Activated CD8-positive, alpha-beta T cell treated with anti-CD3 and anti-CD28 coated beads, Interleukin-2, amount 10 ng/mL, durations not matched to agents 7 days and 5 days (primary cell): ENCODE measurements around the gene PGAP6. TPM values are rescaled to one million over a fixed set of nuclear protein-coding genes. Genes with fewer than 3 reads are reported as not detected.
A peak's percentile ranks its signal among the peaks of the same experiment; 100 is the strongest.

ENCODE experiments used
- ATAC-seq: fragments of 150-1000 bp; cut with Tn5 transposase; one replicate; pipeline ENCODE4 v1.10.0; 2021; ENCODE audit warnings: moderate library complexity
- CTCF ChIA-PET: fragments of 350-600 bp; sonication (Branson Sonifier 250); formaldehyde crosslinking; loops from one replicate; lab custom pipeline; 2021; ENCODE audit warnings: antibody characterized with exemption; lab: Charles Lee
- POLR2A ChIA-PET: fragments of 350-600 bp; sonication (Branson Sonifier 250); formaldehyde crosslinking; loops from one replicate; lab custom pipeline; 2021; ENCODE audit warnings: antibody characterized with exemption; lab: Charles Lee
- DNase-seq: peaks from one replicate; pipeline ENCODE4 v3.0.0-alpha.2; 2020
- H3K27ac Mint-ChIP-seq: one replicate; pipeline ENCODE4 v1.8.0; 2021; ENCODE audit warnings: mild to moderate bottlenecking, mixed read lengths
- H3K27me3 Mint-ChIP-seq: one replicate; pipeline ENCODE4 v1.8.0; 2021; ENCODE audit warnings: low read depth, mixed read lengths
- H3K36me3 Mint-ChIP-seq: one replicate; pipeline ENCODE4 v1.8.0; 2021; ENCODE audit warnings: low read depth, mixed read lengths
- H3K4me1 Mint-ChIP-seq: one replicate; pipeline ENCODE4 v1.8.0; 2021; ENCODE audit warnings: low read depth, mixed read lengths
- H3K4me3 Mint-ChIP-seq: one replicate; pipeline ENCODE4 v1.8.0; 2021; ENCODE audit warnings: mild to moderate bottlenecking, mixed read lengths
- H3K9me3 Mint-ChIP-seq: one replicate; pipeline ENCODE4 v1.8.0; 2022; ENCODE audit warnings: mixed read lengths; ENCODE audit not compliant: insufficient read depth
- total RNA-seq, 2 experiments: library from RNA; stranded (reverse); gene quantifications; one replicate each; pipeline ENCODE4 v1.2.3, GENCODE V29; 2021

PGAP6 gene
- total RNA-seq, 2 experiments from 2014 or later: 80.6 to 85.8 TPM

DNA sequence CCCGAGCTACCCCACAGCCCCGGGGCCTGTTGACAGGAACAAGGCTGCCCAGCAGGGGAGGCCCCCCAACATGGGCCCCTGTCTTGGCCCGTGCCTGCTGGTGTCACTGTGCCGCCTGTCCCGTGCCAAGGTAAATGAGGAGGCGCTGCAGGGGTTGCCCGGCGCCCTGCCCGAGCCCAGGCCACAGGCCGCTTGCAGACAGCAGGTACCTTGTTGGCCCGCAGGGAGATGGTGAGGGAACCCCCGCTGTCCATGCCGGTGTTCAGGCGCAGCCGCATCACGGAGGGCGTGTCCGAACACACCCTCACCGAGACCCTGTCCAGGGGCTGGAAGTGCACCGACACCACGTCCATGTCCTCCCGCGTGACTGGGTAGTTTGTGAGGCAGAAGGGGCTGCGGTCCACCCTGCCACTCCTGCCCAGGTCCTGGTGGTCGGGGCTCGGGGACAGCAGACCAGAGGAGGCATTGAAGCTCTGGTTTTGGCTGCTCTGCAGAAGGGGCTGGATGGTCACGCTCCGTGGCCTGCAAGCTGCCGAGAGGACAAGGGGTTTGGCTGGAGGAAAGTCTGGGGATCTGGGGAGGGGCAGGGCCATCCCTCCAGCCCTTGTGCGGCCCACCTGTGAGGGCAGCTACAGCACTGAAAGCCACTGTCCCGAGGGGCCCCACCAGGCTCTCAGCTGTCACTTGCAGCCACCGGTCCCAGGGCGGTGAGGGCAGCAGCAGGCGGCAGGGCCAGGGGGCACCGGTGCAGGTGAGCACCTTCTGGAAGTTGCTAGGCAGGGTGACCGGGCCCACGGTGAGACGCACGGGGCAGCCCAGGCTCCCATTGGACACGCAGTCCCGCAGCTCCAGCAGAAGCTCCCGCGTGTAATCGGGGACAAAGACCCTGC is 5.6 kb downstream of the PGAP6 start:
- Mint-ChIP-seq H3K4me3 (no peak overlapping the region), H3K27me3 (no peaks in the 10 kb centered on the region), H3K4me1 (peaks cover 18% of the 10 kb centered on the region), H3K27ac (no peak overlapping the region), H3K9me3 (no peaks in the 10 kb centered on the region), H3K36me3 (peaks cover 10% of the 10 kb centered on the region)
- ATAC-seq (no peak), DNase-seq (no peak)
- POLR2A ChIA-PET: no interaction called here
- CTCF ChIA-PET: no interaction called here

DNA sequence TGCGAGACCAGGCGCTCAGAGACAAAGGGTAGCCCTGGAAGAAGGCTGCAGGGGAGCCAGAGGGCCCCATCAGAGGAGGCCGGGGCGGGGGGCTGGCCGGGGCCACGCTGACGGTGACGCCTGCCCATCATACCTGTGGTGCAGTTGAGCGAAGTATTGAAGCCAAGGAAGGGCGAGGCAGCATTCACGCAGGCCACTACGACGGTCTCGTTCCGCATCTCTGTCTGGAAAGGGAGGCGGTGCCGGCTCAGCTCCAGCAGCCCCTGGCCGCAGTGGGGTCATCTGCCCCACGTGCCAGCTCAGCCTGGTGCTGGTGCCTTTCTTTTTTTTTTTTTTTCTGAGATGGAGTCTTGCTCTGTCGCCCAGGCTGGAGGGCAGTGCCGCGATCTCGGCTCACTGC is 6.6 kb downstream of the PGAP6 start:
- no peak for ATAC-seq
- Mint-ChIP-seq H3K27me3 (no peaks in the 10 kb centered on the region), H3K27ac (no peak overlapping the region), H3K4me3 (no peak overlapping the region), H3K36me3 (peaks cover 10% of the 10 kb centered on the region), H3K4me1 (peaks cover 22% of the 10 kb centered on the region), H3K9me3 (no peaks in the 10 kb centered on the region)
- CTCF ChIA-PET: no interaction called here
- no peak for DNase-seq
- POLR2A ChIA-PET: no interaction called here

DNA sequence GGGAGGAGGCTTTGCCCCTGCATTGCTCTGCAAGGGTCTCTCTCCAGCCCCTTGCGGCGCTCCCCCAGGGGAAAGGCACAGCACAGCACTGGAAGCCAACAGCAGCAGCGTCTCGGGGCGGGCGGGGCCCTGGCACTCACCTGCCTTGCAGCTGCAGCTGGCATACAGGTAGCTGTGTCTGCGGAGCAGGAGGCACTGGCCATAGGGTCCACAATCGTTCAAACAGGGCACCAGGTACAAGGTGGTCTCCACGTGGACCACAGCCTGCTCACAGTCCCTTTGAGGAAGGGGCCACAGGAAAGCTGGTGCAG is 7.2 kb downstream of the PGAP6 start:
- POLR2A ChIA-PET: no interaction called here
- H3K4me1 Mint-ChIP-seq: peaks cover 20% of the 10 kb centered on the region
- no peak for DNase-seq
- H3K9me3 Mint-ChIP-seq: no peaks in the 10 kb centered on the region
- no peak for ATAC-seq
- H3K36me3 Mint-ChIP-seq: peaks cover 9% of the 10 kb centered on the region
- H3K27me3 Mint-ChIP-seq: no peaks in the 10 kb centered on the region
- CTCF ChIA-PET: no interaction called here
- no peak overlapping the region for H3K4me3 Mint-ChIP-seq
- no peak overlapping the region for H3K27ac Mint-ChIP-seq

DNA sequence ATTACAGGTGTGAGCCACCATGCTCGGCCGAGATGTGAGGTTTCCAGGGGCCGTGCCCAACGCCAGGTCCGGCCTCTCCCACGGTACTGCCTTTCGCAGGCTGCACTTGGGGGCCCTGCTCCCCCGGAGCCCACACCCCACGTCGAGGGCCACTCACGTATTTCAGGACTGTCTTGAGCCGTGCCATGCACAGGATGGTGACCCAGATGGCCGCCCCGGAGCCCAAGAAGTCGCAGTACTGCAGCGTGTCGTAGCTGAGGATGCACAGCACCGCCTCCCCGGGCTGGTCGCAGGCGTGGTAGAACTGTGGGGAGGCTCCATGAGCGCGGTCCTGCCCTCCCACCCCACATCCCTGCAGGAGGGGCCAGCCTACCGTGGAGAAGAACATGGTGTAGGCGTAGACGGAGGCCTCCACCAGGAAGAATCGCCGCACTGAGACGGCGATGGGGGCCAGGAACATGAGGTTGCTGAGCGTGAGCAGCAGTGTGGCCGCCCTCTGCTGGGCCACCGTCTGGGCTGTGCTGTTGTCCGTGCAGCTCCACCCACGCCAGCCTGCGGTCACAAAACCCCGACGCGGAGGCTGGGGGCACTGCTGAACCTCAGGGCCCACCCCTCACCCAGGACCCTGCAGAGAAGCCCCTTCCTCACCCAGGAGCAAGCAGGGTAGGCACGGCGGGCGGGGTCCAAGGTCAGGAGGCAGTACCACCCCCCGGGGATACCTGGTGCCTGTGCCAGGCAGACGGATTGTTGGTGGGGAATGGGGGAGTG is 7.7 kb downstream of the PGAP6 start:
- peaks cover 15% of the 10 kb centered on the region for H3K36me3 Mint-ChIP-seq
- POLR2A ChIA-PET: no interaction called here
- H3K4me3 Mint-ChIP-seq: no peak overlapping the region
- peaks cover 22% of the 10 kb centered on the region for H3K4me1 Mint-ChIP-seq
- no peaks in the 10 kb centered on the region for H3K9me3 Mint-ChIP-seq
- DNase-seq: no peak
- H3K27ac Mint-ChIP-seq: no peak overlapping the region
- H3K27me3 Mint-ChIP-seq: no peaks in the 10 kb centered on the region
- no peak for ATAC-seq
- CTCF ChIA-PET: no interaction called here

DNA sequence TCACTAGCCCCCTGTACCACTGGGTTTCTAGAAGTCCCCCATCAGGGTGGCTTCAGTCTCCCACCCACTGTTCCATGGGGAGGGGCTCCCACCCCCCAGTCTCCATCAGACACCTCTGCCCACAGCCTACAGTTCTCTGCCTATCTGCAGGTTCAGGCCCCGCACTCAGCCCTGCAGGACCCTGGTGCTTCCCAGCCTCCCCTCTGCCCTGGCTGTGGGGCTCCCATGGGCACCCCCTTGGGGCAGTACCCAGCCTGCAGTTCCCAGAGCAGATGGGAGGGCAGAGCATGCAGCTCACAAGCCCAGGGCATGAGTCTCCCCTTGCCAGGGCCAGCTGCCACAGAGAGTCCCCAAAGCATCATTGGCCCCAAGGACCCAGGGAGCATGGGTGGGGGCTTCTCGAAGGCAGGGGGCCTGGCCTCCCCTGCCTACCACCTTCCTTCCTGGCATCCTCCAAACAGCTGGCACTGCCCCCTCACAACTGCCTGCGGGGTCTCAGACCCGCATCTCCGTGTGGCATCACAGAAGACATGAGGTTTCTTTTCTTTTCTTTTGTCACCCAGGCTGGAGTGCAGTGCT is 8.7 kb downstream of the PGAP6 start:
- H3K4me3 Mint-ChIP-seq: no peak overlapping the region
- no peak for ATAC-seq
- H3K9me3 Mint-ChIP-seq: no peaks in the 10 kb centered on the region
- DNase-seq: no peak
- H3K36me3 Mint-ChIP-seq: peaks cover 22% of the 10 kb centered on the region
- ChIA-PET POLR2A (no interaction called here), CTCF (no interaction called here)
- H3K4me1 Mint-ChIP-seq: peaks cover 23% of the 10 kb centered on the region
- no peak overlapping the region for H3K27ac Mint-ChIP-seq
- H3K27me3 Mint-ChIP-seq: no peaks in the 10 kb centered on the region

DNA sequence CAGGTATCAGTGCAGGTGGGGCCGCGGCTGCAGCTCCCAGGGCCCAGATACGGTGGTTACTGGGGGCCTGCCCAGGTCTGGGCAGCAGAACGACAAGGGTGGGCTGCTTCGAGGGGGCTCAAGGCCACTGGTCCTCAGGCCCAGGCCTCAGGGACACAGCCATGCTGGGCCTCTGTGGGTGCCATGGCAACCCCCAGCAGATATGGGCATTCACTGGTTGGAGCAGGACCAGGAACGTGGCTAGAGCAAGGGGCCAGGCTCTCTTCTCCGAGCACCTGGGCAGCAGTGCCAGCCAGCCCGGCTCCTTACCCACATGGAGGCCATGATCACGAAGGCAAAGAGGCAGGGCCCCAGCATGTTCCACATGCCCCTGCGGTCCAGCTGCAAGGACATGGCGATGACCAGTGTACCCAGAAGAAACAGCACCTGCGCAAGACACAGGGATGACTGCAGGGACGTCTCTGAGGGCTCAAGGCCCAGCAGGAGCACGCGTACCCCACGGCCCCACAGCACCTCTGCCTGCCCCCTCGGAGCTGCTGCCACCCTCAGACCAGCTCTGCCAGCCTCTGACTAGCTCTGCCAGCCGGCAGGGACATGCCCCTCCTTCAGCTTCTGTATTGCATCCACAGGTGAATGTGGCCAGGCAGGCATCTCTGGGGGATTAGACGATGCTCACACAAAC is 9.3 kb downstream of the PGAP6 start:
- no peaks in the 10 kb centered on the region for H3K27me3 Mint-ChIP-seq
- no peak overlapping the region for H3K4me3 Mint-ChIP-seq
- peaks cover 22% of the 10 kb centered on the region for H3K36me3 Mint-ChIP-seq
- DNase-seq (no peak), ATAC-seq (no peak)
- H3K9me3 Mint-ChIP-seq: no peaks in the 10 kb centered on the region
- no peak overlapping the region for H3K27ac Mint-ChIP-seq
- ChIA-PET CTCF (interaction anchor here (2.7 kb wide), 1 partner anchor 10 kb away, joined by 18 read pairs; no protein-coding TSS in a partner anchor), POLR2A (interaction anchor here (2.1 kb wide), 1 partner anchor 7 kb away, joined by 18 read pairs; no protein-coding TSS in a partner anchor)
- peaks cover 23% of the 10 kb centered on the region for H3K4me1 Mint-ChIP-seq

DNA sequence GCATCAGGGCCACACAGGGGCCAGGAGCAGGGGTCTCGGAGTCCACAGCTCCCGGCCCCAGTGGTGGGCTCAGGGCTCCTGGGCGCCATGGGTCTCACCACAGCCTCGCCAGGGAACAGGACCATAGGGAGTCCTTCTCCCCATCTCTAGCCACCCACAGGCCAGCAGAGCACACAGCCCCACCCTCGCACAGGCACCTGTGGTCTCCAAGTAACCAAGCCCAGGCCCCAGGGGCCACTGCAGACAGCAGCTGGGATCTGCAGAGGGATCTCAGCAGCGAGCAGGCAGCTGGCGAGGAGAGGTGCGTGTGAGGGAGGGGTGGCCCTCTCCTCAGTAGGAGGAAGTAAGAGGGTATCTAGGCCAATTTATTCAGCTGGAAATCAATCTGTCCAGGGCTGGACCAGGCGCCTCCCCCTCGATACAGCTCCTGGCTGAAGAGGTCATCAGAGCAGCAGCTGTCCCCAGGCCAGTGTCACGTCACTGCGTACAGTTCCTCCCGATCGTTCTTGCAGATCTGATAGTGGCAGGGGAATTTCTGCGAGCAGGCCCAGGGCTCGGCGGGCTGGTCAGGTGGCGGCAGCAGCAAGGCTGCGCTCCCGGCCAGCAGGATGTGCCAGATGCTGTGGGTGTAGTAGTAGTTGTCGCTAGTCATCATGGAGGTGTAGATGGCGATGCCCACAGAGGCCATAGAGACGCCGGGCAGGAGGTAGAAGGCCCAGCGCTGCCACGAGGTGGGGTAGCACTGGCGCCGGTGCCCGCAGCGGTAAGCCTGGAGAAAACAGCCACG is 10.1 kb downstream of the PGAP6 start:
- DNase-seq (no peak), ATAC-seq (no peak)
- POLR2A ChIA-PET: interaction anchor here (2.1 kb wide), 1 partner anchor 8 kb away, joined by 18 read pairs; no protein-coding TSS in a partner anchor
- Mint-ChIP-seq H3K27me3 (no peaks in the 10 kb centered on the region), H3K9me3 (no peaks in the 10 kb centered on the region), H3K27ac (peak overlapping the region; percentile 77), H3K4me1 (peaks cover 23% of the 10 kb centered on the region), H3K4me3 (no peak overlapping the region), H3K36me3 (peaks cover 27% of the 10 kb centered on the region)
- CTCF ChIA-PET: interaction anchor here (1.3 to 2.7 kb wide), 4 partner anchors 9 to 265 kb away, joined by 4 to 18 read pairs (median 5); partner anchors contain the start of gene DECR2

DNA sequence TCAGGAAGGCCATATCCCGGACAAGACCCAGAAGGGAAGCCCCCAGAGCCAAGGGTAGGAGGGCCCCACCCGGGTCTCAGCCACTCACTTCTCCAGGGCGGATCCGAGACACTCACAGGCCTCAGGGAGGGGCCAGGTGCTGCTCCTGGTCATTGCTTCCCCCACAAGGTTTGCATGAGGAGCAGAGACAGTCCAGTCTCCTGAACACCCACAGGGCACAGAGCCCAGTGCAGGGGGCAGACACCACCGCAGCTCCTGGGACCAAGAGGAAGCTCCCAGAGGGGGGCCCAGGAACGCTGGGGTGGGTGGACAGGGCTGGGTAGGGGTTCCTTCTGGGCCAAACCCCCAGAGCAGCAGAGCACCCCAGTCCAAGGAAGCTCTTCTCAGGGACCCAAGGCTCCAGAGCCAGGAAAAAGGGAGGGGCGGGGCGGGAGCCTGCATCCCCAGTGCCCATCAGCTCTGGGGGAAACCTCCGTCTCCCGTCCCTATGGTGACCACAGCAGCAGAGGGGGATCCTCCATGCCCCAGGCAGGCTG is 10.7 kb downstream of the PGAP6 start:
- H3K4me3 Mint-ChIP-seq: peak overlapping the region; percentile 88
- ATAC-seq (no peak), DNase-seq (peak; percentile 34)
- CTCF ChIA-PET: interaction anchor here (1.0 to 2.7 kb wide), 6 partner anchors 9 to 274 kb away, joined by 3 to 18 read pairs (median 4); partner anchors contain the start of gene DECR2
- POLR2A ChIA-PET: interaction anchor here (0.6 to 2.1 kb wide), 5 partner anchors 8 to 157 kb away, joined by 3 to 18 read pairs (median 3); partner anchors contain the start of genes CAPN15 and LUC7L
- H3K27ac Mint-ChIP-seq: peak overlapping the region; percentile 98
- no peaks in the 10 kb centered on the region for H3K27me3 Mint-ChIP-seq
- peaks cover 23% of the 10 kb centered on the region for H3K4me1 Mint-ChIP-seq
- no peaks in the 10 kb centered on the region for H3K9me3 Mint-ChIP-seq
- peaks cover 28% of the 10 kb centered on the region for H3K36me3 Mint-ChIP-seq

DNA sequence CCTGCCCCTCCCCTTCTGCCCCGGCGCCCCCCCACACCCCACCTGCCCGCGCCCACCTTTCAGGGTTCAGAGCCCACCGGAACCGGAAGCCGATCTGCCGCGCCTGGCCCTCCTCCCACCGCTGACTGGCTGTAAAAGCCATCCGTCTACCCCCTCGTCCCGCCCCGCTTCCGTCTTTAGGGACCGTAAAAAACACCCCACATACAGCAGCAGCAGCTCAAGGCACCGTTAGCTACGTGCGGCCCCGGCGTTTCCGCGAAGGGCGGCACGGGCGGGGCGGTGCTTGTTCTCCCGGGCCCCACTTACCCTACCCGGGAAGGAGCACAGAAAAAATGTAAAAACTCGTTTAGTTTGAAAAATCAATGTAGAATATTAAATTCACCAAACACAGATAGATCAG is 11.3 kb downstream of the PGAP6 start, which contains the start of gene MRPL28:
MRPL28 (minus strand) TSS at position 96 of the 400 bp plus-strand sequence. CDS start 320 bp downstream, outside the sequence.
- Mint-ChIP-seq H3K36me3 (peaks cover 28% of the 10 kb centered on the region), H3K9me3 (no peaks in the 10 kb centered on the region), H3K4me1 (peaks cover 23% of the 10 kb centered on the region), H3K27me3 (no peaks in the 10 kb centered on the region), H3K27ac (peak within 1 kb of the TSS; percentile 98), H3K4me3 (peak within 1 kb of the TSS; percentile 88)
- ChIA-PET CTCF (interaction anchor here (0.7 to 2.7 kb wide), 7 partner anchors 8 to 359 kb away, joined by 3 to 18 read pairs (median 4); partner anchors contain the start of gene DECR2), POLR2A (interaction anchor here (0.7 to 2.1 kb wide), 5 partner anchors 9 to 141 kb away, joined by 3 to 18 read pairs (median 3); partner anchors contain the start of gene LUC7L)
- DNase-seq (peak; percentile 96), ATAC-seq (peak; percentile 99)

DNA sequence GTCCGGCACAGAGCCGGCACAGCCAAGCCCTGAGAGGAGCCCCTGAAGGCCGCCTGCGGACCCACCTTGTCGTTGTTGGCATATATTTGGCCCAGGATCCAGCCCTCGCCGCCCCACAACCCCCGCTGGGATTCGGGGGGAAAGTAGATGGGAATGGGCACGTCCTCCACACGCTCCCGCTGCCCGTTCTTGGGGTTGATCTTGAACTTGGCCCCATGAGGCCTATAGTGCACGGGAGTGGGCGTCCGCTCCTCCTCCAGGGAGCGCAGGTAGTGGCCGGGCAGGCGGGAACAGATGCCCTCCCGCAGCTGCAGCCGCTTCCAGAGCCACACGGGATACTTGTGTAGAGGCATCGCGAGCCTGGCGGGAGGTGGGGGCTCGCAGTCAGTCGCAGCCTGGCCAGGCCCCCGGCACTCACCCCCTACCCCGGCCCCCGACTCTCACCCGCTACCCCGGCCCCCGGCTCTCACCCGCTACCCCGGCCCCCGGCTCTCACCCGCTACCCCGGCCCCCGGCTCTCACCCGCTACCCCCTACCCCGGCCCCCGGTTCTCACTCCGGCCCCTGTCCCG is 11.8 kb downstream of the PGAP6 start:
- Mint-ChIP-seq H3K27me3 (no peaks in the 10 kb centered on the region), H3K4me1 (peaks cover 23% of the 10 kb centered on the region), H3K4me3 (peak overlapping the region; percentile 69), H3K9me3 (no peaks in the 10 kb centered on the region), H3K36me3 (peaks cover 28% of the 10 kb centered on the region), H3K27ac (peak overlapping the region; percentile 78)
- ChIA-PET POLR2A (interaction anchor here (0.7 to 2.1 kb wide), 4 partner anchors 9 to 141 kb away, joined by 3 to 18 read pairs (median 3); partner anchors contain the start of gene LUC7L), CTCF (interaction anchor here (0.7 to 2.7 kb wide), 7 partner anchors 8 to 359 kb away, joined by 3 to 18 read pairs (median 4); partner anchors contain the start of gene DECR2)
- DNase-seq (no peak), ATAC-seq (no peak)
